ENCODE data around the gene CACNA1C.

Gene CACNA1C

DNA sequence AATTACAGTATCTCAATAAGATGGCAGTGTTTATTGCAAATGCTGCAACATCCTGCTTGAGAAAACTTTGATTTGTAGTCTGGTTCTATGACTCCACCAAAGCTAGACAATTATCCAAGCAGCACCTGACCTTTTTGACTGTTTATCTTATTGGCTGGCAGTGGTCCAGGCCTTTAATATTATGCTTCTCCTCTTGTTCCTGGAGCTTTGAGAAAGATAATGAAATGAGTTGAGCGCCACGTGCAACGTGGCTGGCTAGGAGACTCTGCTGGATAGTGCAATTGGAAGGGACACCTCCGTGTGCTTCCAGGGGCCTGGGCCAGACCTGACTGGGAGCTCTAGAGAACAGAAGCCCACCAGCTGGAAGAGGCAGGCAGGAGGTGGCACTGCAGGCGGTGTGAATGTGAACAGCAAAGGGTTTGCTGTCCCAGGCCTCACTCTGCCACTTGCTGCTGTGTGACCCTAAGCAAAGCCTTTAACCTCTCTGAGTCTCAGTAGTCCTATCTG is 349.3 kb downstream of the CACNA1C start:
- DNase-seq, result peak; percentile 43

DNA sequence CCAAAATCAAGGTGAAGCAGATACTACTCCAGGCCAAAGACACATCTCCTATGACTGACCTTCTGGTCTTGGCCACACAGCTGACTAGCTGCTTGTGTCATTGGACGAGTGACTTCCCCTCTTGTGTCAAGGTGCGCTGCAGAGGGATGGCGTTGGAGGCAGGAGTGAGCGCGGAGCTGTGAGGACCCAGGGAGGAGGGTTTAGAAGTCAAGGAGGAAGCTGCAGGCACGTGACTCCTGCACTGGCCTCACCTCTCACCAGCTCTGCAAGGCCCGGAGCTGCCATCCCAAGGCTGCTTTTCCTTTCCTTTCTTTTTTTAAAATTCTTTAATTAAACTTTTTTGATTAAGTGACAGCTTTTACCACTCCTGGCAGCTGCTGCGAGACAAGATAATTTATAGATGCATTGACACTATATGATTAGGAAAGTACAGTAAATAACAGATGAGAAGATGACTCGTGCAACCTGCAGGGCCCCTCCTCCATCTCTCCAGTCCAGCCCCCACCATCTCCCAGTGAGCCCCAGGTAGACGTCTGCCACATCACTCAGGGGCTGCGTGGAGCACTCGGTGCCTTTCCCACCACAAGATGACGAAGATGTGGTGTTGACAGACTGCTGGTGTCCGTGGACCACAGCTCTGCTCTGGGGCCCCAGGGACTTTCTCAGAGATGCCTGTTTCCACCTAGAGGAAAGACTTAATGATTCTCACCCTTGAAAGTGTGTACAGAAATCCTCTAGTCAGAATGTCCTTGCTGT is 350.6 kb downstream of the CACNA1C start:
- no peak for DNase-seq

DNA sequence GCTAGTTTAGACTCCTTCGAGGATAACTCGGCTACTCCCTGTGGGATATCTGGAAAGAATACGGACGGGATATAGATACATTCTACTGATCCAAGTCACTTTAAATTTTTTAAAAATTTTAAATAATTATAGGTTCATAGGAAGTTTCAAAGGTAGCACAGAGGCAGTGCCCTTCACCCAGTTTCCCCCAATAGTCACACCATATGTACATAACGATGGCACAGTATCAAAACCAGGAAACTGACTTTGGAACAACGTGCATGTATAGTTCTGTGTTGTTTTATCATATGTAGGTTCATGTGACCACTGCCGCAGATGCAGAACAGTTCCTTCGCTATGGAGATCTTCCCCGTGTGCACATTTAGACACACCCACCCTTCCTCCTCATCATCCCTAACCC is 352.3 kb downstream of the CACNA1C start:
- DNase-seq, result no peak

DNA sequence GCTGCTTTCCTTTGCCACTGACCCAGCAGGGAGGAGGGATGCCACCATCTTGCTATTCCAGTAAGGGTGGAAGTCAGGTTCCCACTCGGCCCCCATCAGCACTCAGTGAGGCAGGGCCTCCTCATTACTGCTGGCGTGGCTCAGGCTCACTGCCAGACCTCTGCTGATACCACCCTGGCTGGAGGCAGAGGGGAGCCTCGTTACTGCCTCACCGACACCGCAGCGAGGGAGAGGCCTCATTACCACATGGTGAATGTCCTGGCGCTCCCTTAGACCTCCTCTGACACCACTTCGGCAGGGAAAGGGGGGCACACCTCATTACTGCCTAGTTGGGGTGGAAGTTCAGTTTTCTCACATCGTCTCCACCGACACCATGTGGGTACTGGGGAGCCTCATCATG is 354.1 kb downstream of the CACNA1C start:
- DNase-seq, result no peak

DNA sequence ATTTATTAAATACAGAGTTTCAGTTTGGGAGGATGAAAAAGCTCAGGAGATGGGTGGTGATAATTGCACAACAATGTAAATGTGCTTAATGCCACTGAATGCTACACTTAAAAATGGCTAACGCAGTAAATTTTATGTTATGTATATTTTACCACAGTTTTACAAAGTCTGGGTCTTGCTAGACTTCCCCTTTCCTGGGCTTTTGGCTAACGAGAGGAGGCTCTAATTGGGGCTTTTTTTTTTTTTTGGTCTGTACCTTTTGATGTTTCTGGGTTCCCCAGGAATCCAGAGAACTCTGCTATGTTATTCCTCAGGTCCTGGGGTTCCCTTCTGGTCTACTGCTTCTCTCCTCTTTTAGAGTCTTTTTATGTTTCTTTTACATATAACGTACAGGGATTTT is 355.5 kb downstream of the CACNA1C start:
- DNase-seq, result no peak

DNA sequence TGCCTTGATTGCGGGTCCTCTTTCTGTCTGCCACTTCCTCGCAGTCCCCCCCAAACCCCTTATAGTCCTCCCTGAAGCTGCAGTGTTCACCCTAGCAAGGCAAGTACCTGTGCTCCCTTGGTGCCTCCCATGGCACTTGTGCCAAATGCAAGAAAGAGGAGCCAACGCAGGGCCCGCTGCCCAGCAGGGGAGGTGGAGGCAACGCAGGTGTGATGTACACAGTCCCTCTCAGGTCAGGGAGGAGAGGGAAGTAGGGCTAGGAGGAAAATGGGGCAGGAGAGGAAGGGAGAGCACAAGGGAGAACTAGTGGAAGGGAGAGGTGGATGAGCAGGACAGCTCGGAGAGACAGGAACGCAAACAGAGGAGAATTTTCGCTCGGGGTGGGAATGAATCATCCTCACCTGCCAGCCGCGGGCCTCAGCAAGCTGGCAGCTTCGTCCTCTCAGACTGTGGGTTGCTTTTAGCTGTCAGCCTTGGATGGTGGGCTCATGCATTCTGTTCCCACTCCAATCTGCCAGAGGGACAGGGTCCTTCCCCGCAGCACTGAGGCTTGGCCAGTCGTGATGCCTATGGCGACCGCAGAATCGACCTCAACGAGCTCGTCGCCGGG is 357.0 kb downstream of the CACNA1C start:
- DNase-seq, result no peak

DNA sequence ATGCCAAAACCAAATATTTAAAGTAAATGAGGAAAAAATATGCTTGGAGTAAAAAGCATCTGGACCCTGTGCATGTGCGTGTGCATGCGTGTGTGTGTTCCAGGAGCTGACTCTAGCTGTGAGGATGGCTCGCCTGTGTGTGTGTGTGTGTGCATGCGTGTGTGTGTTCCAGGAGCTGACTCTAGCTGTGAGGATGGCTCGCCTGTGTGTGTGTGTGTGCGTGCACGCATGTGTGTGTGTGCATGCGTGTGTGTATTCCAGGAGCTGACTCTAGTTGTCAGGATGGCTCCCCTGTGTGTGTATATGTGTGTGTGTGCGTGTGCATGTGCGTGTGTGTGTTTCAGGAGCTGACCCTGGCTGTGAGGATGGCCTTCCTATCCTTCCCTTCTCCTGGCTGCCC is 357.7 kb downstream of the CACNA1C start:
- DNase-seq, result no peak

DNA sequence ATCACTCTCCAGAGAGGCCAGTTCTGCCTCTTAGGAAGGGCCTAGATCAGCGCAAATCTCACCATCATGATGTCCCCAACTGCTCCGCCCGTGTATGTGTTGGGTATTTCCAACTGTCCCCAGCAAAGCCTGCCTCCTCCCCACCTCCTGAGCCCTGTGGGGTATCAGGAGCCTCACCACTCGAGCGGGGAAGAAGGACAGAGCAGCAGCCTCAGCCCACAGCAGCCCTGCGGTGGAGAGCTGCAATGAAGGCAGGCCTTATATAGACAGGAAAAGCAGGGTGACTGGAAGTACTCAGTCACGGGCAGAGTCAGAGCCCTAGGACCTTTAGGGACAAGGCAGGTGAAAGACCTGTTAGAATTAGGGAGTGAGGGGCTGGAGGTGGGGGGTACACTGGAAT is 358.2 kb downstream of the CACNA1C start:
- no peak for DNase-seq

DNA sequence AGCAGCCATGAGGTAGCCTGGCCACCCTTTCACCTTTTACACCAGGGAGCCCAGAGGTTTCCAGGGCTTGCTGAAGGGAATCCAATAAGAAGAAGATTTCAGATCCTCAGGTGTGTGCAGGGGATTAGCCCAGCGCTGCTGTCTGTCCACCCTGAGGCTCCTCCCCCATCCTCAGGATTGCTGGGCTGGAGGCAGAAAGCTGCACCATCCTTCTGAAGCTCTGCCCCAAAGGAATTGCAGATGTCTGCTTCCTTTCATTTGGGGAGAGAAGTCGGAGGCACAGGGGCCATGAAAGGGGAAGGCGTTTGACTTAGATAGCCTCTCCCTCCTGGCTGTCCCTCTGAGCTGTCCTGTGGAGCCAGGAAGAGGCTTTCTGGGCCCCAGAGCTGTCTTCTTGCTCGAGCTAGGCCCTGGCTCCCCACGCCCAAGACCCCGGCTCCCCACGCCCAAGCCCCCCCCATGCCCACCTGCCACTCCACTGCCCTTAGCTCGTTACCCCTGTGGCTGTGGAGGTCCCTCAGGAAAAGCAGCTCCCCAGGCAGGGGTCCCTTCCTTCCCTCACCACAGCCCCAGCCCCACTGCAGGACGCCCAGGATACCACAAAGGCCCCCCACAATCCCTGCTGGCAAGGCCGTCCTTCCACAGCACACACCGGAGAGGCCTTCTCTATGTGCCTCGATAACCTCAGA is 359.0 kb downstream of the CACNA1C start:
- DNase-seq, result no peak

DNA sequence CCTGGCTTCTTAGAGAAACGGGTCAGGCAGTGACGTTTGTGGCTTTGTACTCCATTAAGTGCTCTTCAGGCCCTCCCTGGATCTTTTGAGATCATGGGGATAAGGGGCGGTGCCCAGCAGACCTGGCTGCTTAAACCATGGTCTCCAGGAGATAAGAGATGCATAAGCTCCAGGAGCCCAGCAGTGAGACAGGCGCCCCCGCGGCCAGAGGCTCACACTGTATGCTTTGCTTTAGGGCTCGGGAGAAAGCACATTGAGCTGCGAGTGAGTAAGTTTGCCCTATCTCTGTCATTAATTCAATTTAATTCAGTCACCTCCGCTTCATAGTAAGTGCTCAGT is 359.5 kb downstream of the CACNA1C start:
- no peak for DNase-seq

DNA sequence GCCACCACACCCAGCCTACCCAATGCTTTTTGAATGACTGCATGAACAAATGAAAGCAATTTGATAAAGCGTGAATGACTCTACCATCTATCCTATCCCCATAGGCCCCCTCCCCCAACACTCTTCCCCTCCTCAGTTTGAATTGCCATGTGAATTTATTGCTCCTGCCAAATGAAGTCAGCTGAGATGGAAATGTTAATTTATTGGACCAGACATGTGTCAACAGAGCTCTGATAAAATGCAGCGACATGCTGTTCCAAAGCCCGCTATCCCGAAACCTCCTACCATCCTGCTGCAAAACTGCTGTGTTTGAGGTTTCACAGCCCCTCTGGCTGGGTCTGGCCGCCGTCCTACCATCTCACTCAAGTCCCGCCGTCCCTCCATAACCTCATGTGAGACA is 360.5 kb downstream of the CACNA1C start:
- DNase-seq, result no peak

DNA sequence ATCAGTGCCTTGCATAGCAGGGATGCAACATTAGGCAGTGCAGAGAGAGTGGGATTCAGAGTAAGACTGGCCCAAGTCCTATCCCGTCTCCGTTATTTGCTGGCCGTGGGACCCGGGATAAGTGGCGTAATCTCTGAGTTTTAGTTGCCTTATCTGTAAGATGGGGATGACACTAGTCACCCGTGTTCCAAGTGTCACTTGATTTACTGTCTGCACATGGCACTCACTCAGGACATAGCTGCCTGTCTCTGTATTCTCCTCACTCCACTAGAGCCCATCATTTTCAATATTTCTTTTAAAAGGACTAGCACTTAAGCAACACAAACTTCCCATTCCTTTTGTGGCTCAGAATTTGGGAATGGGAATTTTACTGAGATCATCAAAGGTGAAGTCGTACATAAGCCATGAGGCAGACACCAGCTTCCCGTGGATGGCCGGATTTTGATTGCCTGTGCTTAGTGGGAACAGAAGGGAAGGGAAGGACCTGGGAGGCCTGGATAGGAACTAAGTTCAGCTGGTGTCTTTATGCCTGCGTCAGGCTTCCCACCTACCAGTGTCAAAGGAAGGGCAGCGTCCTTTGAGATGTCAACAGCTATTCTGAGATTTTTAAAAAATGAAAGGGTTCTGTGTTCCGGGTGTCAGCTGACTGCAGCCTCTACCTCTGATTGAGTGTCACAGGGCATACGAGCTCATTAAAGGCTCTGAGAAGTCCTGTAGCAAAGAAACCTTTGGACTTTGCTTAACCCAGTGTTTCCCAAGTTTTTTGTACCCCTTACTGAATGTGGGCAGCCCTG is 361.4 kb downstream of the CACNA1C start:
- no peak for DNase-seq

DNA sequence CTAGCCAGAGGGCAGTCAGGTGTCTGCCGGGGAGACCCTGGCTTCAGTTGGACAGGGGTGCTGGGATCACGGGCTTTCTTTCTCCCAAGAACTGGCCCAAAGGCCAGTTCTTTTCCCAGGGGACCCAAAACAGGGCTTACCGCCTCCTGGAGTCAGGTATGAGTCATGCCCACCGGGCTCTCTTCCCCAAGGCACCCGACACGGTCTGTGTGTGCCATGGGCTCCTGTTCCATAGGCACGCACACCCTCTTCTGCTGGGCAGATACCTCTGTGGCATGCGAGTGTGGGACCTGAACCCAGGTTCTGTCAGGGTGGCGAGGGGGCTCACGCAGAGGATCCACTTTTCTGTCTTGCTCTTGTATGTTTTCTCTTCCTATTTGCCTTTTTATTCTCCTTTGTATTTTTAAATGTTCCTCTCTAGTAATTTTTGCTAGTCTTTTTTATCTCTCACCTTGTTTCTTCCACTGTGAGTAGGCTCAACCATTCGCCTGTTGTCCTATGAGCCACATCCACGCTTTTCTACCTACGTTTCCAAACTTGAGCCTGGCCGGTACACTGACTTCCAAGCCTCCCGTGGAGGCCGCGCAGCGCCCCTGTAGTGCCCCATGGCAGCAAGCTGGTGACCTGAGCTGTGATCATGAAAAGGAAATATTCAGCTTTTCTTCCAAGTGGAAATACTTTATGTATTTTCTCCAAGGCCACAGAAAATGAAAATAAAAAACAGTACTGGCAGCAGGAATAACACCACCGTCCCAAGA is 362.2 kb downstream of the CACNA1C start:
- no peak for DNase-seq

DNA sequence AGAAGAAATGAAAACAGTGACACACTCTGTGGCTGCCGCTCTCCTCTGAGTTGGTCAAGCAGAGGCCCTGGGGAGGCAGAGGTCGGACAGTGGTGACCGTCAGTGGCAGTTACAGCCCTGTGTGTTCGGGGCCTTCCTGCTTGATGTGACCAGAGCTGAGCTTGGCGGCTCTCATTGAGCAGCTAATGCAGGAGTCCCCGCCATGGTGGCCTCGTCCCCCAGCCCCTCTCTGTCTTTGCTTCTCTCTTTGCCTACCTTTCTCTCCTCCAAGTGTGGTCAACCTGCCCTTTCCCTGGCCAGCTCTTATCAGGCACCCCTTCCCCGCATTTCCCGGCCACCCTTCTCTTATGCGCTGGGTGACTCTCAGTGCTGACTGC is 362.8 kb downstream of the CACNA1C start:
- no peak for DNase-seq

DNA sequence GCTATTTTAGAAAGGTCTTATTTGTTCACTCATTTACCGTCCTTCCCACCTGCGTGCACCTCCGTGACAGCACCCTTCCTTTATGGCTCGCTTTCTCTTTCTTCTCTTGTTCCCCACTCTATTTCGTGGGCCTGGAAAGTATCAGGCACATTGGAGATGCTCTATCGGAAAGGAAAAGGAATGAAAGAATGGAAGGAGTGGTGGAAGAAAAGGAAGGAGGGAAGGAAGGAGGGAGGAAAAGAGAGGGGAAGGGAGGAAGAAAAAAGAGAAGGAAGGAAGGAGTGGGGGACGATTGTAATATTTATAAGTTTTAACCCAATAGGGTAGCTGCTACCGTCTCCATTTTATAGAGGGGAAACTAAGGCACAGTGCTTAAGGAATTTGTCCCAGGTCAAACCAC is 363.4 kb downstream of the CACNA1C start:
- DNase-seq, result no peak

DNA sequence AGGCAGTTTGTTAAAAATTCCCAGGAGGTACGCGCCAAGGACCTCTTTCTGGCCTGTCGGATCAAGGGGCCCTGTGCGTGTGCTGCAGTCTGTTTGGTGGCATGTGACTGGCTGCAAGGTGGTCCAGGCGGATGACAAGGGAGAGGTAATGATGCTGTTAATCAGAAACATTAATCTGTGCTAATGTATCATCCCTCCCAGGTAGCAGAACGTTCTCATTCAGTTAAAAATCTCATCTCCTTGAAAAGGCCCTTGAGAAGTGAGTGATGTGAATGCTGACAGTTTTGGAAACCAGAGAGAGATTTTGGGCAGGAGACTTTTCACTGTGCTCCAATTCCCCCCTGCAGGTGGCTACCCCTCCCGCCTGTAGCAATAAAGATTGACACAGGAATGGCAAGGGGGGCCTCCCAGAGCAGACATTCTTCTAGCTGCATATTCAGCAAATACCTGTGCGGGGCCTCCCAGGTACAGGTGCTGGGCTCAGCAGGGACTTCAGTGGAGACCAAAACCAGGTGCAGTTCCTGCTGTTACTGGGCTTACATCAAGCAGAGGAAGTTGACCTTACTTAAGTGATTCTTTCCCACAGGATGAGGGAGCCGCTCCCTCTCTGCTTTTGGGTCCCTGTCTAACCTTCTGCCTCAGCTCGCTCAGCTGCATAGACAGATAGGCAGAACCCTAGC is 364.8 kb downstream of the CACNA1C start:
- no peak for DNase-seq

DNA sequence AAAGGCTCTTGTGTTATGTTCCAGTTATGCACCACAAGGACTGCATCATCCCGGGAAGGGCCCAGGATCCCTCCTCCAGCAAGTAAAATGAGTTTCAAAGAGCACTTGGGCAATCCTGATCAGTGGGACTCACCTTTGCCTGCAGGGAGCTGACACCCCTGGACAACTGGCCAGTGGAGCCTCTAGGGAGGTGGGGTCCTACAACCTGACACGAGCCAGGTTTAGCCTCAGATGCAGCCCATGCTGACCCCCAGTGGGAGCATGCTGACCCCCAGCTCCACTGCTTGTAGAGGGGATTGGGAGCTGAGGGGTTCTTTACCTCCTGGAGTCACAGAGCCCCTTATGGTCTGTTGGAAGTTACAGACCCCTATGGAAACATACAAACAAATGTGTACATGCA is 365.8 kb downstream of the CACNA1C start:
- DNase-seq, result no peak

DNA sequence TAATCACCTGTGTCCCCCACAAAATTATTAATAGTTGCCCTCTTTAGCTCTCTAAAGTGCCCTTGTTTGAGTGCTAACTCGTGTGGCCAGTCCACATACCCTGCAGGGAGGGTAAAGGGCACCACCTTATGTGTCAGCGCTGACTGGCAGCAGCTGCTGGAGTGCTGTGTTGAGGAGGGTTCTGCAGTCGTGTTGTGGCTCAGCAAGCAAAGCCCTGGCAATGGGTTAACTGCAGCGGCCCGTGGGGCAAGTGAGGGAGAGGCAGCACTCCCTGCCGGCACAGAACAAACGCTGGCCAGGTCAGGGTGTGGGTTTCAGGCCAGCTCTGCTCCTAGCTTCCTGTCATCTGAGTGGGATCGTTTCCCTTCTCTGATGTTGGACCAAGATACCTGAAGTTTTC is 369.8 kb downstream of the CACNA1C start:
- DNase-seq, result no peak

DNA sequence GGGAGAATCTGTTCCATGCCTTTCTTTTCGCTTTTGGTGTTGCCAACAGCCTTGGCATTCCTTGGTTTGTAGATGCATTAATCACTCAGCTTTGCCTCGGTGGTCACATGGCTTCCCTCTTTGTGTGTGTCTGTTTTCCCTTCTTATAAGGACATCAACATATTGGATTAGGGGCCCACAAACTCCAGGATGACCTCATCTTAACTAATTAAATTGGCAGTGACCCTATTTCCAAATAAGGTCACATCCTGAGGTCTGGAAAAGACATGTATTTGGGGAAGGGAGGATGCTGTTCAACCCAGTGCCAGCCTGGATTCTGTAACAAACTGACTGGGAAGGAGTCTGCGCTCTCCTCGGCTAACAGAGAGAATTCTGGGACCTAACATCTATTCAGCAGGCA is 376.2 kb downstream of the CACNA1C start:
- no peak for DNase-seq

DNA sequence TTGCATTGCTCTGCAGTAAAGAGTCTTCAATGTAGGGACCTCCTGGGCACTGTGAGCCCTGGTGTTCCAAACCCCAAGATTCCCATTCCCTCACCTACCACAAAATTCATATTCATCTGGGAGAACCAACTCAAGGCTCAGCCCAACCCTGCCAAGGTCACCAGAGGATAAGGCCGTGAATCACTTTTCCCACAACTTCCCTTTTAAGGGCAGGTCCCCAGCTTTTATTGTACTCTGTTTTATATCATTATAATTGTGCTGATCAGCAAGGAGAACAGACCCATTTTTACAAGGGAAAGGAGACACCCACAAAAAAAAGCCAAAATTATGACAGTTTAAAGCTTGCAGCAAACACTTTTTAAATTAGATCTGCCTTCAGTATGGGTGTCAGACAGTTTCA is 379.0 kb downstream of the CACNA1C start:
- no peak for DNase-seq

DNA sequence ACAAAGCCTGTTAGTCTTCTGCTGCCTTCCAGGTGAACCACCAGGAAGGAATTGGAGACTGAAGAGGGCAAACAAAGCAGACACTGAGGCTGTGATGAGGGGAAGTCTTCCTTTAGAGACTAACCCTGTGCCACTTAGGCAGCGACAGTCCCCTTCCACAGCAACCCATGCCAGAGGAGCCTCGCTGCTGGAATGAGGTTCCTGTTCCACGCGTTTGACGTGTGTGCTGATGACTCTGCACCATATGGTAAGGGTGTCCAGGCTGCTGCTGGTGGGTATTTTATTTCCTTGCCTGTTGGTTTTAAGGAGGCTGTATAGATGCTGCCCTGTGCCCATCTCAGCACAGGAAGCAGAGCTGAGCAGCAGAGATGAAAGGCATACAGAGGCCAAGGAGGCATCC is 380.1 kb downstream of the CACNA1C start:
- no peak for DNase-seq

DNA sequence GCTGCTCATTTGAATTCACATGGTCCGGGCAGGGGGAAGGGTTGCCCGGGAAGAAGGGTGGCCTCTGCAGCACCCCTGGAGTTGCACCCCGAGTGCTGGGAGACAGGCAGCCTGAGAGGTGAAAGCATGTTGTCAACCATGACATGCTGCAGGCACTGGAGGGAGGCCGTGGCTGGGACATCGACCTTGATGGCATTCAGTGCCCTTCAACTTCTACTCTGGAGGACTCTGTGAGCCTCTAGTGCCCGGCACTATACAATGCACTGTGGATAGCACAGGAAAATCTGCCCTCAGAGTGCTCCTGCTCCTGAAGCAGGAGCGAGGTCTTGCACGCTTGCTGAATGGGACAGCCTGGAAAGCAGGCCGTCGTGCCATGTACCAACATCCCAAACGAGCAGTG is 382.7 kb downstream of the CACNA1C start:
- DNase-seq, result no peak
